H1 (cell line): ENCODE results near the gene HOXB7. TPM values are rescaled to one million over a fixed set of nuclear protein-coding genes. Genes with fewer than 3 reads are reported as not detected.
A peak's percentile ranks its signal among the peaks of the same experiment; 100 is the strongest.

ENCODE experiments used
- CTCF ChIA-PET: fragments of 300-600 bp; sonication (Branson Sonifier 250); formaldehyde crosslinking; loops from one replicate; lab custom pipeline; 2021; ENCODE audit not compliant: partially characterized antibody; lab: Charles Lee
- POLR2A ChIA-PET: fragments of 300-600 bp; sonication (Branson Sonifier 250); formaldehyde crosslinking; loops from one replicate; lab custom pipeline; 2021; ENCODE audit warnings: inconsistent platforms; ENCODE audit not compliant: partially characterized antibody; lab: Charles Lee
- DNase-seq, 2 experiments: peaks; one replicate each; pipeline versions ENCODE4 v3.0.0 to v3.0.0-alpha.2; 2010 to 2022; ENCODE audit warnings: low spot score in 2 of 2, low read depth in 1 of 2, mixed read lengths in 1 of 2
- FAIRE-seq: peaks from 2 replicates; lab custom pipeline; 2011; peaks lifted over from hg19 to GRCh38; lab: Jason Lieb, UNC
- H2AFZ ChIP-seq: 2 replicates; pipeline ENCODE4 v1.8.1; 2012; ENCODE audit warnings: low read length, inconsistent platforms
- H2AK5ac ChIP-seq: 2 replicates; pipeline ENCODE4 v1.6.1; 2013; ENCODE audit warnings: low read depth, low read length
- H2BK120ac ChIP-seq: replicated peaks from 2 replicates; pipeline ENCODE3; 2013; ENCODE audit warnings: low read depth, low read length, inconsistent platforms
- H2BK12ac ChIP-seq: 2 replicates; pipeline ENCODE4 v1.6.1; 2013; ENCODE audit warnings: low read depth, low read length
- H2BK15ac ChIP-seq: 2 replicates; pipeline ENCODE4 v1.6.1; 2013; ENCODE audit warnings: low read length
- H2BK20ac ChIP-seq: 2 replicates; pipeline ENCODE4 v1.6.1; 2013; ENCODE audit warnings: low read length
- H2BK5ac ChIP-seq: 2 replicates; pipeline ENCODE4 v1.6.1; 2013; ENCODE audit warnings: low read depth, low read length
- H3K14ac ChIP-seq: 2 replicates; pipeline ENCODE4 v1.6.1; 2013; ENCODE audit warnings: inconsistent platforms; ENCODE audit not compliant: insufficient read length
- H3K18ac ChIP-seq: 2 replicates; pipeline ENCODE4 v1.6.1; 2013; ENCODE audit warnings: low read length; ENCODE audit errors: extremely low read depth
- H3K23ac ChIP-seq: 2 replicates; pipeline ENCODE4 v1.6.1; 2013; ENCODE audit warnings: inconsistent platforms; ENCODE audit not compliant: insufficient read length
- H3K23me2 ChIP-seq: 2 replicates; pipeline ENCODE4 v1.6.1; 2013; ENCODE audit warnings: low read depth, low read length
- H3K27ac ChIP-seq: 2 replicates; pipeline ENCODE4 v1.6.1; 2011; ENCODE audit warnings: low read depth, low read length, inconsistent platforms
- H3K27me3 ChIP-seq, 4 experiments: replicated peaks in 1 of 4; 1 replicate in 1 of 4; 2 replicates in 3 of 4; pipeline versions ENCODE4 v1.6.1 to v1.8.1; 2011 to 2013; ENCODE audit warnings: low read length in 3 of 4, mild to moderate bottlenecking in 3 of 4, inconsistent platforms in 2 of 4, mixed read lengths in 2 of 4, moderate library complexity in 1 of 4; ENCODE audit not compliant: control insufficient read depth in 3 of 4, insufficient read depth in 3 of 4; ENCODE audit errors: extremely low read depth in 1 of 4
- H3K36me3 ChIP-seq, 4 experiments: 2 replicates each; pipeline versions ENCODE4 v1.6.1 to v1.8.1; 2011 to 2013; ENCODE audit warnings: mild to moderate bottlenecking in 4 of 4, low read length in 3 of 4, moderate library complexity in 2 of 4, control low read depth in 1 of 4, inconsistent platforms in 1 of 4; ENCODE audit not compliant: insufficient read depth in 4 of 4, control insufficient read depth in 2 of 4
- H3K4ac ChIP-seq: replicated peaks from 2 replicates; pipeline ENCODE3; 2013; ENCODE audit warnings: low read length, low read depth, mixed read lengths, inconsistent platforms; ENCODE audit not compliant: insufficient read length
- H3K4me1 ChIP-seq, 4 experiments: replicated peaks in 1 of 4; 1 replicate in 1 of 4; 2 replicates in 3 of 4; pipeline versions ENCODE4 v1.6.1 to v1.8.1; 2011 to 2013; ENCODE audit warnings: low read length in 3 of 4, inconsistent platforms in 2 of 4, mixed read lengths in 1 of 4; ENCODE audit not compliant: insufficient read depth in 4 of 4, control insufficient read depth in 3 of 4
- H3K4me2 ChIP-seq, 2 experiments: 2 replicates each; pipeline versions ENCODE4 v1.6.1 to v1.8.1; 2011 to 2013; ENCODE audit warnings: low read depth in 2 of 2, low read length in 2 of 2, control low read depth in 1 of 2, inconsistent platforms in 1 of 2, mild to moderate bottlenecking in 1 of 2; ENCODE audit not compliant: insufficient read depth in 1 of 2
- H3K4me3 ChIP-seq, 4 experiments: fragments of 200-600, 300-600 bp in 1 of 4; sonication (generic), shearing (Covaris generic), sonication (Bioruptor Twin) in 1 of 4; 2 replicates each; pipeline versions ENCODE4 v1.5.1 to v1.8.1; 2011 to 2016; ENCODE audit warnings: low read length in 4 of 4, low read depth in 3 of 4, control low read depth in 2 of 4, inconsistent platforms in 2 of 4, mild to moderate bottlenecking in 2 of 4, mixed read lengths in 1 of 4, moderate library complexity in 1 of 4; ENCODE audit not compliant: insufficient read depth in 2 of 4; ENCODE audit errors: extremely low read depth in 1 of 4
- H3K56ac ChIP-seq: replicated peaks from 2 replicates; pipeline ENCODE3; 2013; ENCODE audit warnings: low read depth, mild to moderate bottlenecking, mixed read lengths, low read length, inconsistent platforms; ENCODE audit not compliant: insufficient read length
- H3K79me1 ChIP-seq: 2 replicates; pipeline ENCODE4 v1.6.1; 2013; ENCODE audit warnings: low read depth, low read length, control low read depth
- H3K79me2 ChIP-seq, 2 experiments: 2 replicates each; pipeline versions ENCODE4 v1.6.1 to v1.8.1; 2012 to 2013; ENCODE audit warnings: low read length in 2 of 2, mild to moderate bottlenecking in 2 of 2, inconsistent platforms in 1 of 2; ENCODE audit not compliant: insufficient read depth in 2 of 2, control insufficient read depth in 1 of 2
- H3K9ac ChIP-seq, 4 experiments: replicated peaks in 1 of 4; 1 replicate in 1 of 4; 2 replicates in 3 of 4; pipeline versions ENCODE4 v1.6.1 to v1.8.1; 2011 to 2013; ENCODE audit warnings: low read depth in 3 of 4, low read length in 3 of 4, control low read depth in 2 of 4, mild to moderate bottlenecking in 2 of 4, moderate library complexity in 2 of 4, inconsistent platforms in 1 of 4; ENCODE audit errors: extremely low read depth in 1 of 4
- H3K9me3 ChIP-seq, 2 experiments: 2 replicates each; pipeline versions ENCODE4 v1.6.1 to v1.8.1; 2012 to 2013; ENCODE audit warnings: mild to moderate bottlenecking in 2 of 2, moderate library complexity in 2 of 2, control low read depth in 1 of 2, inconsistent platforms in 1 of 2, low read depth in 1 of 2, low read length in 1 of 2, mixed read lengths in 1 of 2; ENCODE audit not compliant: insufficient read depth in 2 of 2
- H4K20me1 ChIP-seq, 2 experiments: replicated peaks in 1 of 2; 2 replicates each; pipeline versions ENCODE3 to v1.8.1; 2011 to 2013; ENCODE audit warnings: inconsistent platforms in 2 of 2, low read length in 2 of 2, mild to moderate bottlenecking in 1 of 2; ENCODE audit not compliant: insufficient read depth in 2 of 2, control insufficient read depth in 1 of 2
- H4K5ac ChIP-seq: 2 replicates; pipeline ENCODE4 v1.6.1; 2013; ENCODE audit warnings: low read length, low read depth, mixed read lengths, inconsistent platforms; ENCODE audit not compliant: insufficient read length
- H4K8ac ChIP-seq: 2 replicates; pipeline ENCODE4 v1.8.0; 2013; ENCODE audit warnings: mild to moderate bottlenecking, moderate library complexity, low read length, inconsistent platforms; ENCODE audit not compliant: insufficient read depth; ENCODE audit errors: extremely low read depth
- H4K91ac ChIP-seq: replicated peaks from 2 replicates; pipeline ENCODE3; 2013; ENCODE audit warnings: low read length, mixed read lengths, inconsistent platforms; ENCODE audit not compliant: insufficient read length
- BCL11A ChIP-seq, 2 experiments: IDR thresholded peaks; one replicate each; pipeline ENCODE4 v1.6.1; 2011; ENCODE audit warnings: low read depth in 2 of 2, low read length in 2 of 2, mild to moderate bottlenecking in 2 of 2
- CBX8 ChIP-seq: fragments of 300-800, 300-1000 bp; sonication (generic); IDR thresholded peaks from 2 replicates; pipeline ENCODE4 v1.7.1; 2016; ENCODE audit warnings: low read depth, low read length, borderline replicate concordance
- CTBP2 ChIP-seq: IDR thresholded peaks from 2 replicates; pipeline ENCODE4 v1.7.0; 2011; ENCODE audit warnings: borderline replicate concordance, mild to moderate bottlenecking, moderate library complexity, mixed read lengths, low read length; ENCODE audit not compliant: insufficient read depth, insufficient read length
- HDAC2 ChIP-seq, 2 experiments: fragments of 300-600 bp in 1 of 2; sonication (generic) in 1 of 2; IDR thresholded peaks; 2 replicates each; pipeline ENCODE4 v1.6.1; 2011 to 2012; ENCODE audit warnings: low read depth in 2 of 2, low read length in 2 of 2, mild to moderate bottlenecking in 2 of 2, moderate library complexity in 2 of 2, borderline replicate concordance in 1 of 2, inconsistent platforms in 1 of 2
- JUN ChIP-seq: IDR thresholded peaks from 2 replicates; pipeline ENCODE4 v1.6.1; 2011; ENCODE audit warnings: low read depth, mild to moderate bottlenecking, improper control_type of control experiment, low read length
- POLR2AphosphoS5 ChIP-seq: IDR thresholded peaks from 2 replicates; pipeline ENCODE4 v1.6.1; 2011; ENCODE audit warnings: low read depth, low read length
- RNF2 ChIP-seq: fragments of 200-900, 300-1000 bp; sonication (generic); IDR thresholded peaks from 2 replicates; pipeline ENCODE4 v1.7.1; 2016; ENCODE audit warnings: borderline replicate concordance, low read depth, mild to moderate bottlenecking, antibody characterized with exemption, low read length; ENCODE audit not compliant: poor library complexity, severe bottlenecking; ENCODE audit errors: missing control alignments
- TBP ChIP-seq: IDR thresholded peaks from 2 replicates; pipeline ENCODE4 v1.6.1; 2011; ENCODE audit warnings: low read depth, low read length, improper control_type of control experiment
- WGBS, 2 experiments: shearing (Covaris generic) in 1 of 2; methylation state at CpG; one replicate each; pipeline versions ENCODE4 v1.1.6 to v1.1.7; 2013 to 2015; ENCODE audit warnings: low lambda C conversion rate in 2 of 2, mixed read lengths in 2 of 2, inconsistent platforms in 1 of 2, low coverage in 1 of 2, missing lambda C conversion rate in 1 of 2; ENCODE audit not compliant: insufficient replicate concordance in 2 of 2, insufficient coverage in 1 of 2, insufficient read length in 1 of 2; ENCODE audit errors: extremely low coverage in 1 of 2, missing lambda C conversion rate in 1 of 2; 5-methylcytosine and 5-hydroxymethylcytosine counted together
- polyA plus RNA-seq, 7 experiments: library from polyadenylated mRNA; depleted of rRNA in 3 of 7; stranded (reverse) in 5 of 7; unstranded in 2 of 7; fragments of >200 nt in 5 of 7; fragments of 200-250 nt in 2 of 7; gene quantifications; 1 replicate in 5 of 7; 2 replicates in 1 of 7; 4 replicates in 1 of 7; pipeline versions ENCODE4 v1.2.1 to v1.2.3, GENCODE V29; 2011 to 2013; ENCODE audit warnings: missing spikeins in 2 of 7, mixed read lengths in 2 of 7
- total RNA-seq: library from RNA; stranded (reverse); fragmentation: NEBNext Ultra II Directional; extraction: Animal tissue kit (Norgen Biotek cat#: 25700); gene quantifications from 2 replicates; pipeline ENCODE4 v1.2.1, GENCODE V29; 2021

The HOXB7 gene
- total and polyA plus RNA-seq, 2 of the 8 experiments (the other 6 are each of a cell fraction or from before 2014, with no cell fraction given) = not detected

GRCh38 chr17:48627623-48628521, 17.1 kb upstream of the HOXB7 start:
- Histone ChIP-seq H3K14ac (no peak overlapping the region), H4K5ac (no peak overlapping the region), H2BK12ac (0 out of 2 replicates have a peak overlapping the region, but pooled peaks have one; percentile 17), H3K4me2 (no peak overlapping the region), H2BK5ac (no peak overlapping the region), H4K20me1 (peaks cover 35 to 41% of the 10 kb centered on the region in 2 experiments), H4K91ac (no peak overlapping the region), H3K56ac (no peak overlapping the region), H3K23ac (no peak overlapping the region), H3K18ac (no peak overlapping the region), H2AK5ac (no peak overlapping the region)
- TF ChIP-seq HDAC2 (IDR thresholded peaks at IDR 0.05; ENCODE audit: borderline replicate concordance in 1 of 2, low read depth in 2 of 2, low read length in 2 of 2) = no peak
- TF ChIP-seq POLR2AphosphoS5 = no peak
- no peak for TF ChIP-seq BCL11A (IDR thresholded peaks at IDR 0.05; ENCODE audit: low read depth in 2 of 2, low read length in 2 of 2)
- no peak for TF ChIP-seq JUN
- TF ChIP-seq CTBP2 = peak; percentile 34
- TF ChIP-seq TBP = no peak
- peak; percentile 34 for TF ChIP-seq RNF2
- peak; percentile 32; the same call in 1 of the 2 replicates for TF ChIP-seq CBX8
- TF ChIP-seq, all 59 proteins: peak for 3
- H3K79me2 ChIP-seq = no peaks in the 10 kb centered on the region
- ChIA-PET POLR2A (no interaction called here), CTCF (interaction anchor here (1.0 to 4.6 kb wide), 7 partner anchors 9 to 38 kb away, joined by 3 to 30 read pairs (median 5); partner anchors contain the start of genes HOXB3, HOXB5 and HOXB8)
- WGBS, 2 experiments = 32% methylated on average over 27 of the region's 27 CpGs; no CpG with 5 or more reads in 1 of the 2 experiments
- no peak overlapping the region for H2BK120ac ChIP-seq
- H2BK20ac ChIP-seq = no peak overlapping the region
- H3K9me3 ChIP-seq = no peaks in the 10 kb centered on the region
- H3K4me3 ChIP-seq = no peak overlapping the region
- peaks cover 0 to 3% (median 0%) of the 10 kb centered on the region in 4 experiments; a peak in 1 of 8 replicates for H3K36me3 ChIP-seq
- H3K23me2 ChIP-seq = peaks cover 2% of the 10 kb centered on the region; the same call in 1 of the 2 replicates
- FAIRE-seq (no peak), DNase-seq (no peak)
- no peak overlapping the region for H2BK15ac ChIP-seq
- peaks cover 98 to 100% (median 100%) of the 10 kb centered on the region in 4 experiments for H3K27me3 ChIP-seq
- no peaks in the 10 kb centered on the region for H3K79me1 ChIP-seq
- no peak overlapping the region for H3K4ac ChIP-seq
- no peak overlapping the region for H3K27ac ChIP-seq
- H2AFZ ChIP-seq = no peak overlapping the region
- peaks cover 0 to 11% (median 5%) of the 10 kb centered on the region in 4 experiments; a peak in 5 of 7 replicates for H3K4me1 ChIP-seq
- no peak overlapping the region for H3K9ac ChIP-seq
- no peak overlapping the region for H4K8ac ChIP-seq
